ENCODE data around the gene NUPR2. TPM values are rescaled to one million over a fixed set of nuclear protein-coding genes. Genes with fewer than 3 reads are reported as not detected.

The NUPR2 gene
- total and polyA plus RNA-seq, 2 donors (not counting 1 experiment from before 2014, with no cell fraction given): not detected

GRCh38 chr7:56127241-56127975, 11.2 kb upstream of the NUPR2 start:
- Histone ChIP-seq H3K36me3 (ENCODE audit: control insufficient read depth, insufficient read depth, low read length) (no peaks in the 10 kb centered on the region), H3K9me3 (ENCODE audit: control insufficient read depth, insufficient read depth, low read depth, low read length) (no peaks in the 10 kb centered on the region), H3K79me2 (ENCODE audit: control insufficient read depth, insufficient read depth, low read length) (no peaks in the 10 kb centered on the region), H2AFZ (ENCODE audit: low read length) (no peak overlapping the region), H3K27me3 (ENCODE audit: control insufficient read depth, insufficient read depth, low read length) (no peaks in the 10 kb centered on the region), H3K4me1 (ENCODE audit: control insufficient read depth, extremely low read depth, insufficient read depth, low read length) (no peaks in the 10 kb centered on the region), H4K20me1 (ENCODE audit: control insufficient read depth, extremely low read depth, insufficient read depth, low read length) (no peaks in the 10 kb centered on the region), H3K9ac (ENCODE audit: insufficient read depth, low read length) (no peak overlapping the region), H3K4me3 (replicated peaks in 1 of 4; ENCODE audit: control extremely low read depth in 1 of 4, insufficient read depth in 1 of 4, low read depth in 3 of 4, low read length in 4 of 4) (no peak overlapping the region), H3K4me2 (ENCODE audit: extremely low read depth, insufficient read depth, low read length) (no peak overlapping the region), H3K27ac (ENCODE audit: insufficient read depth, low read length) (no peak overlapping the region)
- TF ChIP-seq EZH2 (IDR thresholded peaks at IDR 0.05; ENCODE audit: low read length, missing control alignments) (no peak), CTCF (conservative IDR thresholded peaks at IDR 0.05 in 1 of 2, IDR thresholded peaks at IDR 0.05 in 1 of 2; ENCODE audit: low read depth in 1 of 2, low read length in 2 of 2) (no peak)
- no peak for DNase-seq (ENCODE audit: low read depth in 2 of 2)

GRCh38 chr7:56125831-56126230, 9.6 kb upstream of the NUPR2 start:
- H3K4me1 ChIP-seq (ENCODE audit: control insufficient read depth, extremely low read depth, insufficient read depth, low read length): no peaks in the 10 kb centered on the region
- no peak overlapping the region for H3K9ac ChIP-seq (ENCODE audit: insufficient read depth, low read length)
- no peaks in the 10 kb centered on the region for H3K36me3 ChIP-seq (ENCODE audit: control insufficient read depth, insufficient read depth, low read length)
- no peaks in the 10 kb centered on the region for H4K20me1 ChIP-seq (ENCODE audit: control insufficient read depth, extremely low read depth, insufficient read depth, low read length)
- H3K9me3 ChIP-seq (ENCODE audit: control insufficient read depth, insufficient read depth, low read depth, low read length): no peaks in the 10 kb centered on the region
- H3K27ac ChIP-seq (ENCODE audit: insufficient read depth, low read length): no peak overlapping the region
- H3K27me3 ChIP-seq (ENCODE audit: control insufficient read depth, insufficient read depth, low read length): no peaks in the 10 kb centered on the region
- no peaks in the 10 kb centered on the region for H3K79me2 ChIP-seq (ENCODE audit: control insufficient read depth, insufficient read depth, low read length)
- no peak for DNase-seq (ENCODE audit: low read depth in 2 of 2)
- no peak overlapping the region for H3K4me3 ChIP-seq (replicated peaks in 1 of 4; ENCODE audit: control extremely low read depth in 1 of 4, insufficient read depth in 1 of 4, low read depth in 3 of 4, low read length in 4 of 4)
- no peak overlapping the region for H3K4me2 ChIP-seq (ENCODE audit: extremely low read depth, insufficient read depth, low read length)
- no peak overlapping the region for H2AFZ ChIP-seq (ENCODE audit: low read length)
- TF ChIP-seq EZH2 (IDR thresholded peaks at IDR 0.05; ENCODE audit: low read length, missing control alignments) (no peak), CTCF (conservative IDR thresholded peaks at IDR 0.05 in 1 of 2, IDR thresholded peaks at IDR 0.05 in 1 of 2; ENCODE audit: low read depth in 1 of 2, low read length in 2 of 2) (no peak)

- Histone ChIP-seq H3K79me2 (ENCODE audit: control insufficient read depth, insufficient read depth, low read length) (no peaks in the 10 kb centered on the region), H3K36me3 (ENCODE audit: control insufficient read depth, insufficient read depth, low read length) (no peaks in the 10 kb centered on the region), H4K20me1 (ENCODE audit: control insufficient read depth, extremely low read depth, insufficient read depth, low read length) (no peaks in the 10 kb centered on the region), H3K27ac (ENCODE audit: insufficient read depth, low read length) (no peak overlapping the region), H3K4me2 (ENCODE audit: extremely low read depth, insufficient read depth, low read length) (no peak overlapping the region), H3K9me3 (ENCODE audit: control insufficient read depth, insufficient read depth, low read depth, low read length) (no peaks in the 10 kb centered on the region), H3K4me3 (replicated peaks in 1 of 4; ENCODE audit: control extremely low read depth in 1 of 4, insufficient read depth in 1 of 4, low read depth in 3 of 4, low read length in 4 of 4) (no peak overlapping the region), H3K4me1 (ENCODE audit: control insufficient read depth, extremely low read depth, insufficient read depth, low read length) (no peaks in the 10 kb centered on the region), H3K27me3 (ENCODE audit: control insufficient read depth, insufficient read depth, low read length) (no peaks in the 10 kb centered on the region), H3K9ac (ENCODE audit: insufficient read depth, low read length) (no peak overlapping the region), H2AFZ (ENCODE audit: low read length) (no peak overlapping the region)
- TF ChIP-seq CTCF (conservative IDR thresholded peaks at IDR 0.05 in 1 of 2, IDR thresholded peaks at IDR 0.05 in 1 of 2; ENCODE audit: low read depth in 1 of 2, low read length in 2 of 2) (no peak), EZH2 (IDR thresholded peaks at IDR 0.05; ENCODE audit: low read length, missing control alignments) (no peak)
- no peak for DNase-seq (ENCODE audit: low read depth in 2 of 2)
Observed at GRCh38 chr7:56124981-56125380, 8.8 kb upstream of the NUPR2 start.

Data from fibroblast of lung (primary cell).